GM12878 (cell line): ENCODE results near the gene ZNF335. TPM values are rescaled to one million over a fixed set of nuclear protein-coding genes. Genes with fewer than 3 reads are reported as not detected.

Experiments used
- ATAC-seq: fragments of 200-7000 bp; cut with Tn5 transposase; 3 replicates; pipeline ENCODE4 v1.9.1; 2020; ENCODE audit warnings: mild to moderate bottlenecking, moderate library complexity
- BruUV-seq: library from RNA; stranded (reverse); fragments of 400-500 nt; replicated peaks from 2 replicates; lab custom pipeline; 2021; lab: Mats Ljungman, UMichigan
- CTCF ChIA-PET: fragments of 300-600 bp; sonication (Branson Sonifier 250); formaldehyde crosslinking; extraction: SDS; loops from one replicate; lab custom pipeline; 2021; ENCODE audit warnings: inconsistent platforms; lab: Yijun Ruan, JAX
- POLR2A ChIA-PET: fragments of 350-600 bp; formaldehyde crosslinking; extraction: SDS; loops from one replicate; lab custom pipeline; 2021; ENCODE audit warnings: inconsistent platforms; lab: Charles Lee
- RAD21 ChIA-PET: fragments of 300-600 bp; sonication (Branson Sonifier 250); formaldehyde crosslinking; loops from one replicate; lab custom pipeline; 2023; ENCODE audit warnings: antibody characterized with exemption; ENCODE audit not compliant: unreplicated experiment; lab: Charles Lee
- SMC1A ChIA-PET: fragments of 300-600 bp; sonication (Branson Sonifier 250); formaldehyde crosslinking; loops from one replicate; lab custom pipeline; 2023; ENCODE audit not compliant: unreplicated experiment, uncharacterized antibody; lab: Charles Lee
- DNase-seq: peaks from one replicate; pipeline ENCODE4 v3.0.0-alpha.2; 2011; ENCODE audit warnings: low read depth, low spot score
- FAIRE-seq: peaks from 3 replicates; lab custom pipeline; 2011; peaks lifted over from hg19 to GRCh38; lab: Jason Lieb, UNC
- H2AFZ ChIP-seq: 2 replicates; pipeline ENCODE4 v1.6.0; 2011; ENCODE audit warnings: low read depth, low read length, control low read depth; ENCODE audit not compliant: control insufficient read depth
- H3K27ac ChIP-seq: 2 replicates; pipeline ENCODE4 v1.5.1; 2011; ENCODE audit warnings: control low read depth; ENCODE audit not compliant: control insufficient read depth, insufficient read depth
- H3K27me3 ChIP-seq, 2 experiments: replicated peaks in 1 of 2; 2 replicates each; pipeline versions ENCODE4 v1.6.0 to v1.6.1; 2011; ENCODE audit warnings: low read length in 1 of 2; ENCODE audit not compliant: control insufficient read depth in 2 of 2, insufficient read depth in 2 of 2
- H3K36me3 ChIP-seq, 2 experiments: 2 replicates each; pipeline ENCODE4 v1.5.1; 2011; ENCODE audit warnings: low read length in 1 of 2; ENCODE audit not compliant: control insufficient read depth in 2 of 2, insufficient read depth in 2 of 2
- H3K4me1 ChIP-seq: 2 replicates; pipeline ENCODE4 v1.6.1; 2011; ENCODE audit warnings: mild to moderate bottlenecking, low read length, moderate library complexity, mixed read lengths; ENCODE audit not compliant: control insufficient read depth, insufficient read depth
- H3K4me2 ChIP-seq: 2 replicates; pipeline ENCODE4 v1.6.0; 2011; ENCODE audit warnings: control low read depth; ENCODE audit not compliant: control insufficient read depth, insufficient read depth
- H3K4me3 ChIP-seq: fragments of 200-600 bp; sonication (generic); 2 replicates; pipeline ENCODE4 v1.5.1; 2016
- H3K79me2 ChIP-seq: 2 replicates; pipeline ENCODE4 v1.6.0; 2011; ENCODE audit warnings: low read length; ENCODE audit not compliant: control insufficient read depth, insufficient read depth
- H3K9ac ChIP-seq: 2 replicates; pipeline ENCODE4 v1.8.0; 2011; ENCODE audit warnings: low read length, control low read depth, mixed read lengths; ENCODE audit not compliant: control insufficient read depth, insufficient read depth
- H3K9me3 ChIP-seq: replicated peaks from 3 replicates; pipeline ENCODE4 v1.5.1; 2011; ENCODE audit warnings: mild to moderate bottlenecking, low read length; ENCODE audit not compliant: control insufficient read depth, insufficient read depth
- H4K20me1 ChIP-seq: 2 replicates; pipeline ENCODE4 v1.6.0; 2011; ENCODE audit not compliant: control insufficient read depth, insufficient read depth
- BCLAF1 ChIP-seq: fragments of 450-650 bp; IDR thresholded peaks from 2 replicates; pipeline ENCODE4 v1.6.1; 2017; ENCODE audit warnings: antibody characterized with exemption, mild to moderate bottlenecking, moderate library complexity
- HDGF ChIP-seq: fragments of 450-650 bp; IDR thresholded peaks from 2 replicates; pipeline ENCODE4 v1.6.1; 2016; ENCODE audit warnings: antibody characterized with exemption
- KAT2A ChIP-seq: conservative IDR thresholded peaks from 2 replicates; pipeline ENCODE4 v1.6.1; 2011; ENCODE audit warnings: low read depth, low read length; ENCODE audit not compliant: control insufficient read depth
- MEF2B ChIP-seq: fragments of 450-650 bp; IDR thresholded peaks from 2 replicates; pipeline ENCODE4 v1.6.1; 2018; ENCODE audit warnings: mild to moderate bottlenecking, moderate library complexity; ENCODE audit not compliant: partially characterized antibody, poor library complexity, severe bottlenecking
- RB1 ChIP-seq: fragments of 450-650 bp; formaldehyde crosslinking; IDR thresholded peaks from 2 replicates; pipeline ENCODE4 v1.6.1; 2017; ENCODE audit warnings: mild to moderate bottlenecking, borderline replicate concordance
- RFX5 ChIP-seq: IDR thresholded peaks from 2 replicates; pipeline ENCODE4 v1.6.1; 2011; ENCODE audit warnings: low read depth, low read length, improper control_type of control experiment
- SMC3 ChIP-seq: IDR thresholded peaks from 2 replicates; pipeline ENCODE4 v1.6.1; 2011; ENCODE audit warnings: low read length, improper control_type of control experiment, borderline replicate concordance
- SPI1 ChIP-seq: IDR thresholded peaks from 2 replicates; pipeline ENCODE4 v1.6.1; 2011; ENCODE audit warnings: low read depth, mild to moderate bottlenecking, low read length, moderate library complexity, borderline replicate concordance; ENCODE audit not compliant: insufficient read depth
- TCF7 ChIP-seq: IDR thresholded peaks from 2 replicates; pipeline ENCODE4 v1.6.1; 2014; ENCODE audit warnings: antibody characterized with exemption, borderline replicate concordance
- USF2 ChIP-seq: IDR thresholded peaks from 2 replicates; pipeline ENCODE4 v1.6.1; 2011; ENCODE audit warnings: low read depth, low read length, improper control_type of control experiment, borderline replicate concordance
- YY1 ChIP-seq: IDR thresholded peaks from 2 replicates; pipeline ENCODE4 v1.6.1; 2011; ENCODE audit warnings: low read depth, mild to moderate bottlenecking, low read length
- whole genome bisulfite sequencing: methylation state at CpG from one replicate; pipeline ENCODE4 v1.1.6; 2016; ENCODE audit warnings: low lambda C conversion rate; ENCODE audit not compliant: insufficient replicate concordance, insufficient coverage; ENCODE audit errors: missing lambda C conversion rate; 5-methylcytosine and 5-hydroxymethylcytosine counted together
- in situ Hi-C: fragments of 300-500 bp; cut with MboI; formaldehyde crosslinking; loops from 9 replicates; pipeline ENCODE4 v1.14.3; 2018; ENCODE audit warnings: mixed read lengths
- intact Hi-C: fragments of 100-400 bp; cut with micrococcal nuclease; formaldehyde crosslinking; loops from one replicate; pipeline ENCODE4 v1.14.2; 2022; ENCODE audit not compliant: unreplicated experiment
- polyA plus RNA-seq, 11 experiments: library from polyadenylated mRNA; depleted of rRNA in 4 of 11; unstranded in 6 of 11; stranded (reverse) in 5 of 11; fragments of >200 nt; fragmentation: Nextera tagmentation in 4 of 11; fragmentation: Illumina TruSeq in 1 of 11; extraction: Ambion mirVana in 4 of 11; extraction: Trizol in 1 of 11; gene quantifications; 1 replicate in 1 of 11; 2 replicates in 10 of 11; pipeline versions ENCODE4 v1.2.1 to v1.2.3, GENCODE V29; 2011 to 2016; ENCODE audit warnings: inconsistent platforms in 2 of 11, missing spikeins in 2 of 11, low read depth in 1 of 11
- total RNA-seq, 4 experiments: library from RNA; depleted of rRNA in 3 of 4; stranded (reverse); fragments of >200 nt in 3 of 4; fragmentation: Illumina TruSeq in 1 of 4; extraction: Trizol in 1 of 4; gene quantifications; 2 replicates each; pipeline versions ENCODE4 v1.2.1 to v1.2.3, GENCODE V29; 2013 to 2021
- TF ChIP-seq, protein P1 (sequence below): fragments of 450-650 bp; IDR thresholded peaks from 2 replicates; pipeline ENCODE4 v1.6.1; 2017; ENCODE audit warnings: mild to moderate bottlenecking

Gene ZNF335
- total and polyA plus RNA-seq, 10 of the 15 experiments (the other 5 are each of a cell fraction or from before 2014, with no cell fraction given): 0.74 to 30.1 (median 14.5) TPM

DNA sequence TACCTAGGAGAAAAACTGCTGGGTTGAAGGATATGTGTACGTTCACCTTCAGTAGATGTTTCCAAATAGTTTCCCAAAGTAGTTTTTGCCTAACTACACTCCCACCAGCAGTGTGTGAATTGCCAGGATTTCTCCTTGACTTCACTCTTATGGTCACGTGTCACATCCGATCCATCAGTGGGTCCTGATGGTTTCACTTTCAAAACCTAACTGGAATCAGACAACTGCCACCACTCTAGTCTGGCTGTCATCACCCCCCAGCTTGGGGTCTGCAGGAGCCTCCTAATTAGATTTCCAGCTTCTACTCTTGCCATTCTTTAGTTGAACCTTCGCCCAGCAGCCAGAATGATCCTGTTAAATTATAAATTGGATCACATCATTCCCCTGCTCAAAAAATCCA lies 48.6 kb upstream of the ZNF335 start (continued):
- no peak for TF ChIP-seq SPI1
- TF ChIP-seq, all 136 proteins: peak for 0

- Histone ChIP-seq H3K9me3 (no peaks in the 10 kb centered on the region), H2AFZ (no peak overlapping the region)
- intact Hi-C loops: no loop called here
- TF ChIP-seq HDGF (no peak), BCLAF1 (no peak), MEF2B (no peak), YY1 (no peak), RB1 (no peak), RFX5 (no peak), KAT2A (no peak), TCF7 (no peak), USF2 (no peak), SMC3 (no peak)
- TF ChIP-seq, protein P1, sequence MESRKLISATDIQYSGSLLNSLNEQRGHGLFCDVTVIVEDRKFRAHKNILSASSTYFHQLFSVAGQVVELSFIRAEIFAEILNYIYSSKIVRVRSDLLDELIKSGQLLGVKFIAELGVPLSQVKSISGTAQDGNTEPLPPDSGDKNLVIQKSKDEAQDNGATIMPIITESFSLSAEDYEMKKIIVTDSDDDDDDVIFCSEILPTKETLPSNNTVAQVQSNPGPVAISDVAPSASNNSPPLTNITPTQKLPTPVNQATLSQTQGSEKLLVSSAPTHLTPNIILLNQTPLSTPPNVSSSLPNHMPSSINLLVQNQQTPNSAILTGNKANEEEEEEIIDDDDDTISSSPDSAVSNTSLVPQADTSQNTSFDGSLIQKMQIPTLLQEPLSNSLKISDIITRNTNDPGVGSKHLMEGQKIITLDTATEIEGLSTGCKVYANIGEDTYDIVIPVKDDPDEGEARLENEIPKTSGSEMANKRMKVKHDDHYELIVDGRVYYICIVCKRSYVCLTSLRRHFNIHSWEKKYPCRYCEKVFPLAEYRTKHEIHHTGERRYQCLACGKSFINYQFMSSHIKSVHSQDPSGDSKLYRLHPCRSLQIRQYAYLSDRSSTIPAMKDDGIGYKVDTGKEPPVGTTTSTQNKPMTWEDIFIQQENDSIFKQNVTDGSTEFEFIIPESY: no peak
- TF ChIP-seq, all 136 proteins: peak for 0
- CTCF ChIA-PET: interaction anchor here (0.7 to 2.4 kb wide), 4 partner anchors 32 to 331 kb away, joined by 3 to 13 read pairs (median 8); no protein-coding TSS in a partner anchor
- H3K27ac ChIP-seq: no peak overlapping the region
- RAD21 ChIA-PET: interaction anchor here (2.5 kb wide), 1 partner anchor 32 kb away, joined by 10 read pairs; no protein-coding TSS in a partner anchor
- no TSS peak for BruUV-seq
- ATAC-seq (no peak), DNase-seq (no peak), FAIRE-seq (no peak)
- 0 out of 4 replicates have a peak, but pooled peaks cover 0 to 4% of the 10 kb centered on the region in 2 experiments for H3K27me3 ChIP-seq
- SMC1A ChIA-PET: no interaction called here
- H3K79me2 ChIP-seq: no peaks in the 10 kb centered on the region
- no peaks in the 10 kb centered on the region for H3K36me3 ChIP-seq
- in situ Hi-C loops: no loop called here
- POLR2A ChIA-PET: no interaction called here
- WGBS: 35% methylated on average over 6 of the region's 6 CpGs
- H3K4me3 ChIP-seq: no peak overlapping the region
- H3K4me2 ChIP-seq: no peak overlapping the region
- H3K9ac ChIP-seq: no peak overlapping the region
- no peaks in the 10 kb centered on the region for H4K20me1 ChIP-seq
- H3K4me1 ChIP-seq: peaks cover 4% of the 10 kb centered on the region; the same call in 1 of the 2 replicates
These were observed 46.6 kb upstream of the ZNF335 start for GRCh38 chr20:46018611-46019010.
